GM19328 (cell line): ENCODE measurements around the gene NUBPL.

ENCODE experiments used
- ATAC-seq: cut with Tn5 transposase; IDR thresholded peaks from one replicate; pipeline ENCODE4 v1.9.1; 2021; ENCODE audit warnings: mild to moderate bottlenecking, moderate library complexity; ENCODE audit not compliant: unreplicated experiment

NUBPL gene

GRCh38 chr14:31561155-31561846 lies at the start of gene NUBPL:
NUBPL (plus strand) TSS chr14:31561404; CDS start chr14:31561440, 36 bp downstream.
- ATAC-seq, result peak; percentile 93

DNA sequence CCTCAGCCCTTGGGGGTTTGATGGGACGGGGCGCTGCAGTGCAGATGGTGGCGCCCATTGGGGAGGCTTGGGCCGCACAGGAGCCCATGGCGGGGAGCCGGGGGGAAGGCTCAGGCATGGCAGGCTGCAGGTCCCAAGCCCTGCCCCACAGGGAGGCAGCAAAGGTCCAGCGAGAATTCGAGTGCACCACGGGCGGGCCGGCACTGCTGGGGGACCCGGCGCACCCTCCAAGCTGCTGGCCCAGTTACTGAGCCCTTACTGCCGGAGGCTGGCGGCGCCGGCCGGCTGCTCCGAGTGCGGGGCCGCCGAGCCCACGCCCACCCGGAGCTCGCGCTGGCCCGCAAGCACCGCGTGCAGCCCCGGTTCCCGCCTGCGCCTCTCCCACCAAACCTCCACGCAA lies 34.1 kb upstream of the NUBPL start:
- ATAC-seq, result no peak

DNA sequence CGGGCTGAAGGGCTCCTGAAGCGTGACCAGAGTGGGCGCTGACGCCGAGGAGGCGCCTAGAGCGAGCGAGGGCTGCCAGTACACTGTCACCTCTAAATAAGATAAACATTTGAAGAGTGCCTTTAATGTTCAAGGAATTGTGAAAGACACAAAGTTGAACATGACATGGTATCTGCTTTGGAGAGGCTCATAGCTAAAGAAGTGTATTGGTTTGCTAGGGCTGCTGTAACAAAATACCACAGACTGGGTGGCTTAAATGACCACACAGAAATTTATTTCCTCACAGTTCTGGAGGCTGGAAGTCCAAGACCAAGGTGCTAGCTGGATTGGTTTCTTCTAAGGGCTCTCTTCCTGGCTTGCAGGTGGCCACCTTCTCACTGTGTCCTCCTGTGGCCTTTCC lies 33.7 kb upstream of the NUBPL start:
- ATAC-seq, result no peak

GRCh38 chr14:31529053-31529452 lies 32.2 kb upstream of the NUBPL start:
- no peak for ATAC-seq

GRCh38 chr14:31530136-31530535 lies 31.1 kb upstream of the NUBPL start:
- no peak for ATAC-seq

DNA sequence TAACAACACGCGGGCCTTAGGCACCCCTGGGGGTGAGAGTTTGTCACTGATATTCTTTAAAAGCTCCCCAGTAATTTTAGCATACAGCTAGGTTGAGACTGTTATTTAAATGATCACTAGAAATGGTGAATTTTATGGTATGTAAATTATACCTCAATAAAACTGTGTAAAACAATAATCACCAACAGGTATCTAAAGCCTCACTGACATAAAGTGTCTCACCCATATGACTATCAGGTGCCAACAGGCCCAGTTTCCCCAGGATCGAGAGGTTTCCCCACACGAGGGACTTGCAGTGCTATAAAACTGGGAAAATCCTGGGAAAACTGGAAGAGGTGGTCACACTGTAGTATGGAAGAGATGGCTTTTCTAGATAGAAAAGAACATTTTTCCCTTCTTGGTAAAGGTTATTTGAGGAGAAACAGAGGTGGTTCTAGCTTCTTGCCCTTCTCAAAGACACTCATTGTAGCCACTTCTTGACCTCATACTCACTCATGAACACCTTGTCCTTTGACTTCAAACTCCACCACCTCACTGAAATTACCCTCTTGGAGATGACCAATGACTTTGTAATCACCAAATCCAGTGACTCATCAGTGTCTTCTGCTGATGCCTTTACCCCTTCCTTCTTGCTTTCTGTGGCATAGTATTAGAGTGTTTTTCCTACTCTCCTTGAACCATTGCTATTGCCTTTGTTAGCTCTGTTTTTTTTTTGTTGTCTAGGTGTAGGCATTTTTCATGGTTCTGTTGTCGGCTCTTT lies 24.8 kb upstream of the NUBPL start:
- no peak for ATAC-seq

DNA sequence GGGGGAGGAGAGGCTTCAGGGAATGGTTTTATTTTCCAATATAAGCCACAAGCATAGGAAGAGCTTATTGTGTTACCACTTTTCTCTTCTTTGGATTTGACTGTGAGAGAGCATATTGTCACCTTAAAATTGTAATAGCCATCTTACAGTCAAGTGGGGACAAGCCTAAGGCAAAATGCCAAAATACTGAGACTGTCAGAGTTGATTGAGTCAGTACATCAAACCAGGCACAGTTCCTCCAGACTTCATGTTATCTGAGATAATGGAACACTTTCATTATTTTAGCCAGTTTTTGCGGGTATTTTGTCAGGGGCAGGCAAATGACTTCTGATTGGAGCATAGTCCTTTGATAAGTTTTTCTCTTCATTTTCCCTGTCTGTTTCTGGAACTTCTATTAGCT lies 19.5 kb upstream of the NUBPL start:
- no peak for ATAC-seq

DNA sequence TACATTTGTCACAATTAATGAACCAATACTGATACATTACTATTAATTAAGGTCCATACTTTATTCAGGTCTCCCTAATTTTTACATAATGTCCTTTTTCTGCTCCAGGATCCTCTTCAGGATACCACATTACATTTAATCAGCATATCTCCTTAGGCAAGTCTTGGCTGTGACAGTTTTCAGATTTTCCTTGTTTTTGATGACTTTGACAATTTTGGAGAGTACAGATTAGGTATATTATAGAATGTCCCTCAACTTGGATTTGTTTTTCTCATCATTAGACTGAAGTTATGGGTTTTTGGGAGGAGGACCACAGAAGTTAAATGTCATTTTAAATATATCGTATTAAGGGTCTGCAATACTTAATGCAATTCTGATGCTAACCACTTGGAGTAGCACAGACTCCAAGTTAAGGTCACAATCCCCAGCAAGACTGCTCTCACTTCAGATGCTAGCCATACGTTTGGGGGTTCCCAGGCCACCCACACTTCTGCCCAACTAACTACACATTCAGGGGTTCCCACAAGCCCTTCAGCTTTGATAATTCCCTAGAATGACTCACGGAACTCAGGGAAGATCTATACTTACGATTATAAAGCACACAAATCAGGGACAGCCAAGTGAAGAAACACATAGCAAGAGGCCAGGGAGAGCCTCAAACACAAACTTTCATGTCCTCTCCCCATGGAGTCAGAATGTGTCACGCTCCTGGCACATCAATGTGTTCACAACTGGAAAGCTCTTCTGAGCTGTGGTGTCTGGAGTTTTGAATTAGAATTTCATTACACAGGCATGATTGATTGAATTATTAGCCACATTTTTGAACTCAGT lies 17.0 kb upstream of the NUBPL start:
- no peak for ATAC-seq

GRCh38 chr14:31544816-31545215 lies 16.4 kb upstream of the NUBPL start:
- ATAC-seq, result no peak

- ATAC-seq, result no peak
These were observed 15.9 kb upstream of the NUBPL start for GRCh38 chr14:31545328-31545727.

DNA sequence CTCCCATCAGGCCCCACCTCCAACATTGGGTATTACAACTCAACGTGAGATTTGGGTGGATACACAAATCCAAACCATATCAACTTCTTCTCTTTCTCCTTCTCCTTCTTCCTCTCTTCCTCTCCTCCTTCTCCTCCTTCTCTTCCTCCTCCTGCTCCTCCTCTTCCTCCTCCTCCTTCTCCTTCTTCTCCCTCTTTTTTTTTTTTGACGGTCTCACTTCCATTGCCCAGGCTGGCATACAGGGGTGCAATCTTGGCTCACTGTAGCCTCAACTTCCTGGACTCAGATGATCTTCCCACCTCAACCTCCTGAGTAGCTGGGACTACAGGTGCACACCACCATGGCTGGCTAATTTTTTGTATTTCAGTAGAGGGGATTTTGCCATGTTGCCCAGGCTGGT lies 11.4 kb upstream of the NUBPL start:
- ATAC-seq, result no peak

DNA sequence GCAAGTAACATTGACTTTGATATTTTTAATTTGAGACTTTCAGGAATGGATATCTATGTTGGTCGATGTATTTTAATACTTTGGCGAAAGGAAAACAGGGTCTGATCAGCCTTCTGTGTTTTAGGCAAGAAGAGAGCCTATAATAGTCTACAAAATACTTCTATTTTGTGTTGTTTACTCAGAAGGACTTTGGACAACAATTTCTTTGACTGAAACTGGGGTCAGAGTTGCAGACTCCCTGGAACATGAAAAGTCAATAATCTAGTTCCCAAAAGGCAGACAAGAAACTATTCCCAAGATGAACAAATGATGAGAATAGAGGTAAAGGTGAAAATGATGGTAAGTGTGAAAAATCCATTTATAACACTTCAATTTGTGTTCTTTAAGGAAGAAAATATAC lies 10.6 kb upstream of the NUBPL start:
- no peak for ATAC-seq

GRCh38 chr14:31556191-31556590 lies 5.0 kb upstream of the NUBPL start:
- ATAC-seq, result no peak

DNA sequence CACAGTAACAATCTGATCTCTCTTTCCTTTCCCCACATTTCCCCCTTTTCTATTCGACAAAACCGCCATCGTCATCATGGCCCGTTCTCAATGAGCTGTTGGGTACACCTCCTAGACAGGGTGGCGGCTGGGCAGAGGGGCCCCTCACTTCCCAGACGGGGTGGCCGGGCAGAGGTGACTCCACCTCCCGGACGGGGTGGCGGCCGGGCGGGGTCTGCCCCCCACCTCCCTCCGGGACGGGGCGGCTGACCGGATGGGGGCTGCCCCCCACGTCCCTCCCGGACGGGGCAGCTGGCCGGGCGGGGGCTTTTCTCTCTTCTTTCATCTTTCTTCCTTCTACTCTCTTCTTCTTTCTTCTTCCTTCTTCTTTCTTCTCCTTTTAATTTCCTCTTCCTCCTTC lies 1.3 kb upstream of the NUBPL start:
- no peak for ATAC-seq

DNA sequence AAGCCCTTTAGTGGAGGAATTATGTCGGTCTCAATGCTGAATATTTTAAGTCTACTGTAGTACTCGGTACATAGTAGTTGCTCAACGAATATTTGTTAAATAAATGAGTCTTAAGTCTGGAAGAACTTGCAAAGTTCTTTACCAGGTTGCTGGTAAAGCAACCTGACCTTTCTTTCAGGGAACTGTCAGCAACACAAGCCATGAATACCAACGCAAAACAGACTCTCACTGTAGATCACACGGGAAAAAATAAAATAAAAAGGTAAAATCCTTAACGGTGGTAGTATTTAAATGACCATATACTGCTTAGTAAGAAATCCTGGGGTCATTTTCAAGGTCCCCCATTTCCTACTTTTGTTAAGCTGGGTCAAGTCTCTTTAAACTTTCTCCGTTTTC lies 447 bp upstream of the NUBPL start:
- ATAC-seq, result no peak

DNA sequence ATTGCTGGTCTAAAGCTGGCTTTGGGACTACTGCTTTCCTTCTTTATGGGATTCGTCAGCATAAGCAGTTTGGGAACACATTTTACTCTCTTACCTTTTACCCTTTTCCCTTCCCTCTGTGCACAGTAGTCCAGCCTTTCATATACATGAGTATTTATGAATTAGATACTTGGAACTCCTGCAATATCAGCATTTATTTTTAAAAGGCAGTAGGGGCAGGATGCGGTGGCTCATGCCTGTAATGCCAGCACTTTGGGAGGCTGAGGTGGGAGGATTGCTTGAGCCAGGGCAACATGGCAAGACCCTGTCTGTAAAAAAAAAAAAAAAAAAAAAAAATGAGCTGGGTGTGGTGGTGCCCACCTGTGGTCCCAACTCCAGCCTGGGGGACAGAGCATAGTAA lies 3.0 kb downstream of the NUBPL start:
- ATAC-seq, result no peak

DNA sequence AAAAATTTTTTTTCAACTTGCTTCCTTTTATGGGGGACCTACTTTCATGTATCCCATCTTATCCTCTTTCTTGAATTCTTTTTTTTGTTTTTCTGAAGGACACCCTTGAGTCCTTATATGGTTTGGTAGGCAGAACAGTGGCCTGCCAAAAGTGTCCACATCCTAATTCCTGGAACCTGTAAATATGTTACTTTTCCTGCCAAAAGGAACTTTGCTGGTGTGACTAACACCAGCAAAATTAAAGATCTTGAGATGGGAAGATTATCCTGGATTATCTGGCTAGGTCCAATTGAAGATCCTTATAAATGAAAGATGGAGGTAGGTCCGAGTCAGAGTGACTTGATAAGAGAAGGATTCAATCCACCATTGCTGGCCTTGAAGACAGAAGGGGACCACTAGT lies 5.3 kb downstream of the NUBPL start:
- ATAC-seq, result no peak

DNA sequence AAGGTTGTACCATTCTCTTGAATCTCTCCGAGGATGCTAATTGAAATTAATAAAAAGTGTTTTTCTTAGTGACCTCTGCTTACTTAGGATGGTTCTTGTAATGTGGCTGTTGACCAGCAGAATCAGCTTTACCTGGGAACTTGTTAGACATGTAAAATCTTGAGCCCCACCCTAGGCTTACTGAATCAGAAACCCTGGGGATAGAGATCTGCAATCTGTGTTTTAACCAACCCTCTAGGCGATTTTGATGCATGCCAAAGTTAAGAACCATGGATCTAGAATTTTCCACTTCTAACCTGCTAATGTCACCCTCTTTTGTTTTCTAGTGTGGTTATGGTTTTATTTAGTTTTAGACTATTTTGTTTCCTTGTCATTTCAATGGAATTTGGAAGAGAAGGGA lies 6.5 kb downstream of the NUBPL start:
- ATAC-seq, result no peak

- ATAC-seq, result no peak
These were observed 7.0 kb downstream of the NUBPL start for GRCh38 chr14:31568161-31568560.

DNA sequence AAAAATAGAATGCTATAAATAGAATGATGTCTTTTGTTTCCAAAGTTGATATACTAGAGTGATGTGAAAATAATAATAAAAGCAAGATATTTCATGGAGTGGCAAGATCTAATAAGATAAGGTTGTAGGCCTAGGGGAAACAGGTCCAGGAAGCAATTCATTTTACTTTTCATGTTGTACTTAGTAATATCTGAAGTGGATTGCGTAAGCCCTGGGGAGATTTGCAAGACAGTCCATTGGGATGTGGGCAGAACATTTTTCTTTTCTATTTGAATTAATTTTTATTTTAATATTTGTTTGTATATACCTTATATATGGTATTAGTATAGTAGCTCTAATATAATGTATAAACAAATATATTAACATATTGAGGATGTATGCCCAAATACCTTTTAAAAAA lies 7.5 kb downstream of the NUBPL start:
- no peak for ATAC-seq

- no peak for ATAC-seq
These were observed 11.8 kb downstream of the NUBPL start for GRCh38 chr14:31572955-31573354.

DNA sequence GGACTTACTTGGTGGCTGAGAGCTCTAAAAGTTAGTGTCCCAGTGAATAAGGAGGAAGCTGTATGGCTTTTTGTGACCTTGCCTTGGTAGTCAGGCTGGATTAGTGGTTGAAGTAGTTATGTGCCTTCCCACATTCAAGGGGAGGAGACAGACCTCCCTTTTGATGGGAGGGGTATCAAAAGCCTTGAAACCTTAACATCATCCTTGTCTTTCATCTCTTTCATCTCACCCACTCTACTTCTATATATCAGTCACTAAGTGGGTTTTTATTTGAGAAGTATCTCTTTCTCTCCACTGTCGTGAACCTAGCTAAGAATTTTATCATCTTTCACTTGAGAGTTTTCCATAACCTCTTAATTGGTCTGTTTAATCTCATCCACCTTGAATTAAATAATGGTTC lies 15.7 kb downstream of the NUBPL start:
- ATAC-seq, result no peak
